ENCODE data around the gene NECTIN2. TPM values are rescaled to one million over a fixed set of nuclear protein-coding genes. Genes with fewer than 3 reads are reported as not detected.

The NECTIN2 gene
- polyA plus RNA-seq, 3 donors = 5.6 to 18.2 (median 9.3) TPM

GRCh38 chr19:44931541-44931940 lies 85.4 kb downstream of the NECTIN2 start:
- DNase-seq = no peak
- H2AFZ ChIP-seq (ENCODE audit: insufficient read depth, low read depth, low read length, poor library complexity, severe bottlenecking) = no peak overlapping the region
- H4K20me1 ChIP-seq (ENCODE audit: insufficient read depth, low read length) = no peaks in the 10 kb centered on the region
- no CpG with 5 or more reads among the region's 4 CpGs for WGBS (ENCODE audit: insufficient coverage)
- H3K9me3 Mint-ChIP-seq = no peaks in the 10 kb centered on the region
- no peak overlapping the region for H3K4me3 ChIP-seq (replicated peaks in 1 of 3; ENCODE audit: low read depth in 2 of 3, low read length in 3 of 3)
- TF ChIP-seq CTCF (IDR thresholded peaks at IDR 0.05) = no peak
- H3K9ac ChIP-seq (ENCODE audit: insufficient read depth, low read length, poor library complexity, severe bottlenecking) = no peak overlapping the region
- intact Hi-C loops (cut with micrococcal nuclease) = no loop called here
- no peak overlapping the region for H3K4me3 Mint-ChIP-seq
- H3K4me2 ChIP-seq (replicated peaks; ENCODE audit: extremely low read depth, low read length, poor library complexity, severe bottlenecking) = no peak overlapping the region
- peaks cover 11% of the 10 kb centered on the region for H3K4me1 Mint-ChIP-seq
- no peaks in the 10 kb centered on the region for H3K9me3 ChIP-seq (replicated peaks in 1 of 2; ENCODE audit: control insufficient read depth in 1 of 2, insufficient read depth in 1 of 2, low read length in 2 of 2)
- H3K4me1 ChIP-seq (ENCODE audit: control insufficient read depth in 1 of 2, insufficient read depth in 2 of 2, low read length in 2 of 2) = peaks cover 8 to 9% of the 10 kb centered on the region in 2 donors
- no peaks in the 10 kb centered on the region for H3K79me2 ChIP-seq (ENCODE audit: insufficient read depth, low read length)
- H3K27me3 ChIP-seq (ENCODE audit: control insufficient read depth in 2 of 2, insufficient read depth in 2 of 2, low read length in 2 of 2) = no peaks in the 10 kb centered on the region
- H3K36me3 ChIP-seq (replicated peaks in 1 of 2; ENCODE audit: control insufficient read depth in 1 of 2, insufficient read depth in 2 of 2, low read length in 2 of 2) = no peaks in the 10 kb centered on the region
- no peak overlapping the region for H3K27ac ChIP-seq (ENCODE audit: low read depth in 1 of 2, low read length in 2 of 2)
- H3K36me3 Mint-ChIP-seq = no peaks in the 10 kb centered on the region
- H3K27ac Mint-ChIP-seq = no peak overlapping the region
- H3K27me3 Mint-ChIP-seq (ENCODE audit: low read depth in 3 of 3) = peaks cover 3 to 4% (median 3%) of the 10 kb centered on the region in 3 donors

Other genes starting within 250 kb of the NECTIN2 start
- gene IGSF23, start 232.7 kb upstream of the NECTIN2 start, polyA plus RNA-seq = under 1 TPM; 0.23 to 0.46 (median 0.44) TPM
- 10 to 100 TPM; 10.1 to 20.2 (median 12.9) TPM for gene PVR, start 202.4 kb upstream of the NECTIN2 start, polyA plus RNA-seq
- 1 to 10 TPM in 1 of 3 donors, not detected in 2; 7.6 TPM for gene CEACAM19, start 174.8 kb upstream of the NECTIN2 start, polyA plus RNA-seq
- gene CEACAM16, start 147.1 kb upstream of the NECTIN2 start, polyA plus RNA-seq = not detected
- gene BCL3, start 97.6 kb upstream of the NECTIN2 start, polyA plus RNA-seq = 100 to 1,000 TPM in 1 of 3 donors, 10 to 100 TPM in 2; 18.7 to 160 (median 23.1) TPM
- not detected for gene CBLC, start 68.4 kb upstream of the NECTIN2 start, polyA plus RNA-seq
- gene BCAM, start 37.2 kb upstream of the NECTIN2 start, polyA plus RNA-seq = under 1 TPM in 1 of 3 donors, not detected in 2; 0.09 TPM
- 10 to 100 TPM; 15.0 to 25.4 (median 16.4) TPM for gene TOMM40, start 45.0 kb downstream of the NECTIN2 start, polyA plus RNA-seq
- gene APOE, start 59.5 kb downstream of the NECTIN2 start, polyA plus RNA-seq = 1 to 10 TPM in 1 of 3 donors, under 1 TPM in 1, not detected in 1; 0.30 to 1.0 TPM
- gene APOC1, start 68.3 kb downstream of the NECTIN2 start, polyA plus RNA-seq = under 1 TPM in 1 of 3 donors, not detected in 2; 0.20 TPM
- gene APOC4, start 95.9 kb downstream of the NECTIN2 start, polyA plus RNA-seq = not detected
- gene APOC2, start 99.8 kb downstream of the NECTIN2 start, polyA plus RNA-seq = not detected
- 10 to 100 TPM; 14.7 to 84.3 (median 20.0) TPM for gene CLPTM1, start 109.1 kb downstream of the NECTIN2 start, polyA plus RNA-seq
- 10 to 100 TPM; 32.3 to 35.0 (median 34.4) TPM for gene RELB, start 155.2 kb downstream of the NECTIN2 start, polyA plus RNA-seq
- 100 to 1,000 TPM in 1 of 3 donors, 1 to 10 TPM in 2; 2.2 to 152 (median 4.1) TPM for gene CLASRP, start 192.7 kb downstream of the NECTIN2 start, polyA plus RNA-seq
- 1 to 10 TPM; 3.8 to 7.2 (median 6.5) TPM for gene ZNF296, start 230.2 kb downstream of the NECTIN2 start, polyA plus RNA-seq
- gene GEMIN7, start 233.0 kb downstream of the NECTIN2 start, polyA plus RNA-seq = 10 to 100 TPM; 67.6 to 83.4 (median 78.4) TPM
- 10 to 100 TPM in 1 of 3 donors, under 1 TPM in 2; 0.10 to 11.8 (median 0.22) TPM for gene PPP1R37, start 246.9 kb downstream of the NECTIN2 start, polyA plus RNA-seq

Measured in CD14-positive monocyte (primary cell).